MG63 (cell line): ENCODE data around the gene AFAP1L2. TPM values are rescaled to one million over a fixed set of nuclear protein-coding genes. Genes with fewer than 3 reads are reported as not detected.

Experiments
- DNase-seq: peaks from one replicate; pipeline ENCODE4 v3.0.0-alpha.2; 2020
- H3K27me3 ChIP-seq: fragments of 250-450 bp; sonication (Bioruptor Pico); 2 replicates; pipeline ENCODE4 v1.5.1; 2020; ENCODE audit warnings: mild to moderate bottlenecking, moderate library complexity
- H3K36me3 ChIP-seq: fragments of 250-450 bp; sonication (Bioruptor Pico); 2 replicates; pipeline ENCODE4 v1.5.1; 2020; ENCODE audit warnings: mild to moderate bottlenecking, moderate library complexity
- H3K4me3 ChIP-seq: fragments of 250-450 bp; sonication (Bioruptor Pico); 2 replicates; pipeline ENCODE4 v1.5.1; 2020; ENCODE audit warnings: mild to moderate bottlenecking, moderate library complexity
- H3K9me3 ChIP-seq: fragments of 250-450 bp; sonication (Bioruptor Pico); 2 replicates; pipeline ENCODE4 v1.5.1; 2020; ENCODE audit warnings: mild to moderate bottlenecking, moderate library complexity
- total RNA-seq: library from RNA; depleted of rRNA; stranded (reverse); fragments of >200 nt; shearing (Covaris generic); gene quantifications from 2 replicates; pipeline ENCODE4 v1.2.3, GENCODE V29; 2014; ENCODE audit warnings: low replicate concordance

Gene AFAP1L2
- total RNA-seq, 1 experiment from 2014 or later = 3.8 TPM

- Histone ChIP-seq H3K36me3 (no peaks in the 10 kb centered on the region), H3K4me3 (no peak overlapping the region)
- no peak for DNase-seq
Measured at GRCh38 chr10:114319406-114320248, 84.7 kb downstream of the AFAP1L2 start.

GRCh38 chr10:114316744-114317143 is 87.6 kb downstream of the AFAP1L2 start:
- Histone ChIP-seq H3K36me3 (no peaks in the 10 kb centered on the region), H3K9me3 (no peaks in the 10 kb centered on the region), H3K4me3 (no peak overlapping the region), H3K27me3 (no peaks in the 10 kb centered on the region)
- no peak for DNase-seq

More at GRCh38 chr10:114319406-114320248, 84.7 kb downstream of the AFAP1L2 start:
- Histone ChIP-seq H3K27me3 (no peaks in the 10 kb centered on the region), H3K9me3 (no peaks in the 10 kb centered on the region)

- H3K9me3 ChIP-seq = no peaks in the 10 kb centered on the region
Measured at GRCh38 chr10:114315566-114316420, 88.5 kb downstream of the AFAP1L2 start.

GRCh38 chr10:114313866-114314265 is 90.4 kb downstream of the AFAP1L2 start:
- Histone ChIP-seq H3K27me3 (no peaks in the 10 kb centered on the region), H3K4me3 (no peak overlapping the region), H3K36me3 (no peaks in the 10 kb centered on the region), H3K9me3 (no peaks in the 10 kb centered on the region)
- DNase-seq = no peak

More at GRCh38 chr10:114315566-114316420, 88.5 kb downstream of the AFAP1L2 start:
- no peaks in the 10 kb centered on the region for H3K27me3 ChIP-seq
- DNase-seq = no peak
- no peaks in the 10 kb centered on the region for H3K36me3 ChIP-seq
- no peak overlapping the region for H3K4me3 ChIP-seq

- DNase-seq = no peak
- H3K4me3 ChIP-seq = no peak overlapping the region
- H3K27me3 ChIP-seq = no peaks in the 10 kb centered on the region
- no peaks in the 10 kb centered on the region for H3K9me3 ChIP-seq
- H3K36me3 ChIP-seq = no peaks in the 10 kb centered on the region
Measured at GRCh38 chr10:114313139-114313538, 91.2 kb downstream of the AFAP1L2 start.

- no peak for DNase-seq
- no peaks in the 10 kb centered on the region for H3K27me3 ChIP-seq
- no peaks in the 10 kb centered on the region for H3K36me3 ChIP-seq
Measured at GRCh38 chr10:114311496-114312209, 92.6 kb downstream of the AFAP1L2 start.

GRCh38 chr10:114311023-114311422 is 93.3 kb downstream of the AFAP1L2 start:
- H3K9me3 ChIP-seq = no peaks in the 10 kb centered on the region
- H3K27me3 ChIP-seq = no peaks in the 10 kb centered on the region
- no peaks in the 10 kb centered on the region for H3K36me3 ChIP-seq
- DNase-seq = no peak
- no peak overlapping the region for H3K4me3 ChIP-seq

More at GRCh38 chr10:114311496-114312209, 92.6 kb downstream of the AFAP1L2 start:
- no peaks in the 10 kb centered on the region for H3K9me3 ChIP-seq
- no peak overlapping the region for H3K4me3 ChIP-seq

GRCh38 chr10:114310346-114310745 is 94.0 kb downstream of the AFAP1L2 start:
- H3K4me3 ChIP-seq = no peak overlapping the region
- no peak for DNase-seq
- H3K36me3 ChIP-seq = no peaks in the 10 kb centered on the region
- no peaks in the 10 kb centered on the region for H3K27me3 ChIP-seq
- no peaks in the 10 kb centered on the region for H3K9me3 ChIP-seq

- DNase-seq = no peak
- Histone ChIP-seq H3K36me3 (no peaks in the 10 kb centered on the region), H3K9me3 (no peaks in the 10 kb centered on the region), H3K4me3 (no peak overlapping the region), H3K27me3 (no peaks in the 10 kb centered on the region)
Measured at GRCh38 chr10:114309364-114309651, 95.0 kb downstream of the AFAP1L2 start.

- Histone ChIP-seq H3K4me3 (no peak overlapping the region), H3K9me3 (no peaks in the 10 kb centered on the region), H3K27me3 (no peaks in the 10 kb centered on the region), H3K36me3 (no peaks in the 10 kb centered on the region)
- DNase-seq = peak; percentile 36
Measured at GRCh38 chr10:114308531-114309363, 95.6 kb downstream of the AFAP1L2 start.

GRCh38 chr10:114307731-114308130 is 96.6 kb downstream of the AFAP1L2 start:
- no peaks in the 10 kb centered on the region for H3K27me3 ChIP-seq
- no peaks in the 10 kb centered on the region for H3K36me3 ChIP-seq
- DNase-seq = no peak
- no peak overlapping the region for H3K4me3 ChIP-seq
- H3K9me3 ChIP-seq = no peaks in the 10 kb centered on the region

GRCh38 chr10:114306116-114306973 is 98.0 kb downstream of the AFAP1L2 start:
- H3K36me3 ChIP-seq = no peaks in the 10 kb centered on the region
- H3K9me3 ChIP-seq = no peaks in the 10 kb centered on the region
- no peak overlapping the region for H3K4me3 ChIP-seq
- peak; percentile 95 for DNase-seq
- H3K27me3 ChIP-seq = no peaks in the 10 kb centered on the region

- H3K9me3 ChIP-seq = no peaks in the 10 kb centered on the region
- no peaks in the 10 kb centered on the region for H3K36me3 ChIP-seq
- no peak for DNase-seq
- H3K4me3 ChIP-seq = no peak overlapping the region
- H3K27me3 ChIP-seq = no peaks in the 10 kb centered on the region
Measured at GRCh38 chr10:114305521-114305925, 98.8 kb downstream of the AFAP1L2 start.

- H3K9me3 ChIP-seq = no peaks in the 10 kb centered on the region
- DNase-seq = peak; percentile 29
- no peaks in the 10 kb centered on the region for H3K36me3 ChIP-seq
- no peak overlapping the region for H3K4me3 ChIP-seq
- H3K27me3 ChIP-seq = no peaks in the 10 kb centered on the region
Measured at GRCh38 chr10:114304571-114305421, 99.5 kb downstream of the AFAP1L2 start.
